ENCODE measurements around the gene PPP1R13L.

DNA sequence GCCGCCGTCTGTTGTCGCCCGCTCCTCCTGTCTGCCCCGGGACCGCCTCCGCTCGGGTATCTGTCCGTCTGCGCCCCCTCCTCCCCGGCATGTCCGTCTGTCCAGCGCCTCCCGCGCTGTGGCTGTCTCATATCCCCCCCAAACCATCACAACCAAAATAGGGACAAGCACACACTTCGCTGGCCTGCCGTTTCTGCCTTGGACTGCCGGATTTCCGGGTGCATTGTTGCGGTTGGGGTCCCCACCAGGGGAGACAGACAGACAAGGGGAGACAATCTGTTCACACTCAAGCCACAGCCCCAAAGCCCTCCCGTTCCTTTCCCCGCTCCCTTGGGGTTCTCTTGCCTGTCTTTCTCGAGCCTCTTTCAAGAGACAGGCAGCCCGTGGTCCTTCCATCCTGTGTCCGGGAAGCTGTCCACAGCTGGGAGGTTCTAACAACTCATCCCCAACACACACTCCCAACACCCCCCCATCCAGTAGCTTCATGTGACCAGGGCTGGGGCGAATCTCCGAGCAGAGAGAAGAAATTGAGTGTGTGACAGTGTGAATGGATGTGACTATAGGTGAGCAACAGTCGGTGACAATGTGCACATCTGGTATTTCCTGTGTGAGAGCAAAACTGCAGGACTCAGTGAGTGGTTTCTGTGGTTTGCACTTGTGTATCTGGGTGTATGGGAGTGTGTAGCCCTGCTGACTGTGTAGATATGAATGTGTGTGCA lies 46.4 kb upstream of the PPP1R13L start:
- TF ChIP-seq, protein P1, sequence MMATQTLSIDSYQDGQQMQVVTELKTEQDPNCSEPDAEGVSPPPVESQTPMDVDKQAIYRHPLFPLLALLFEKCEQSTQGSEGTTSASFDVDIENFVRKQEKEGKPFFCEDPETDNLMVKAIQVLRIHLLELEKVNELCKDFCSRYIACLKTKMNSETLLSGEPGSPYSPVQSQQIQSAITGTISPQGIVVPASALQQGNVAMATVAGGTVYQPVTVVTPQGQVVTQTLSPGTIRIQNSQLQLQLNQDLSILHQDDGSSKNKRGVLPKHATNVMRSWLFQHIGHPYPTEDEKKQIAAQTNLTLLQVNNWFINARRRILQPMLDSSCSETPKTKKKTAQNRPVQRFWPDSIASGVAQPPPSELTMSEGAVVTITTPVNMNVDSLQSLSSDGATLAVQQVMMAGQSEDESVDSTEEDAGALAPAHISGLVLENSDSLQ (IDR thresholded peaks at IDR 0.05), result no peak
- no peak for TF ChIP-seq TARDBP (IDR thresholded peaks at IDR 0.05)
